Ovary (tissue), 9 donors: ENCODE results near the gene KIAA0825. TPM values are rescaled to one million over a fixed set of nuclear protein-coding genes. Genes with fewer than 3 reads are reported as not detected.

ENCODE experiments used
- DNase-seq, 5 donors: peaks; one replicate each; pipeline ENCODE4 v3.0.0-alpha.2; 2019 to 2020
- H3K27ac ChIP-seq, 2 donors: fragments of 200-600 bp; one replicate each; pipeline versions ENCODE4 v1.5.1 to v1.8.0; 2019 to 2022
- H3K27me3 ChIP-seq: fragments of 200-600 bp; one replicate; pipeline ENCODE4 v1.8.0; 2022
- H3K36me3 ChIP-seq: fragments of 200-600 bp; sonication (generic); one replicate; pipeline ENCODE4 v1.5.1; 2019
- H3K4me1 ChIP-seq: one replicate; pipeline ENCODE4 v1.8.1; 2013; ENCODE audit warnings: mild to moderate bottlenecking, moderate library complexity; ENCODE audit not compliant: insufficient read depth
- H3K4me3 ChIP-seq: fragments of 200-600 bp; sonication (generic); one replicate; pipeline ENCODE4 v1.5.1; 2017
- H3K9me3 ChIP-seq, 2 donors: fragments of 200-600 bp in 1 of 2; sonication (generic) in 1 of 2; one replicate each; pipeline versions ENCODE4 v1.5.1 to v1.8.1; 2013 to 2019; ENCODE audit warnings: mild to moderate bottlenecking in 1 of 2, moderate library complexity in 1 of 2
- CTCF ChIP-seq, 3 donors: fragments of 450-650 bp in 2 of 3; fragments of 200-600 bp in 1 of 3; IDR thresholded peaks; one replicate each; pipeline versions ENCODE4 v1.5.1 to v1.8.0; 2016 to 2022; ENCODE audit warnings: antibody characterized with exemption in 3 of 3, mild to moderate bottlenecking in 1 of 3
- EP300 ChIP-seq: sonication (generic); formaldehyde crosslinking; IDR thresholded peaks from one replicate; pipeline ENCODE4 v1.6.1; 2017; ENCODE audit warnings: antibody characterized with exemption
- POLR2A ChIP-seq: fragments of 450-650 bp; IDR thresholded peaks from one replicate; pipeline ENCODE4 v1.6.1; 2017; ENCODE audit warnings: antibody characterized with exemption, mild to moderate bottlenecking, moderate library complexity
- WGBS, 3 donors: extraction: QIAGEN DNeasy Blood & Tissue Kit in 1 of 3; methylation state at CpG; one replicate each; pipeline versions ENCODE4 v1.1.5 to v1.1.7; 2013 to 2017; 5-methylcytosine and 5-hydroxymethylcytosine counted together
- intact Hi-C, 4 donors: fragments of 100-400 bp; cut with DNase I; formaldehyde crosslinking; loops; one replicate each; pipeline versions ENCODE4 v1.11.0 to v1.15.1; 2022 to 2023
- polyA plus RNA-seq, 2 donors: library from polyadenylated mRNA; stranded (reverse); fragments of 200-250 nt in 1 of 2; fragments of 350-450 nt in 1 of 2; fragmentation: Illumina TruSeq in 1 of 2; extraction: RNeasy Lipid Tissue Mini Kit (QIAGEN cat#74804) in 1 of 2; gene quantifications; one replicate each; pipeline ENCODE4 v1.2.3, GENCODE V29; 2013 to 2014
- total RNA-seq, 7 donors: library from RNA; depleted of rRNA in 2 of 7; stranded (reverse); fragments of >200 nt in 2 of 7; fragmentation: NEBNext Ultra II Directional in 3 of 7; extraction: Animal tissue kit (Norgen Biotek cat#: 25700) in 3 of 7; gene quantifications; one replicate each; pipeline versions ENCODE4 v1.1.0 to v1.2.4, GENCODE V29; 2016 to 2023
- donor health status: DM: no; HTN: no; CAD: no; lungs with moderate emphysema.
- donor health status: DM: no; HTN: no; CAD: no.
- donor health status: Bipolar disorder and iron deficiency.
- donor health status: DM: yes; HTN: yes; CAD: no.
- donor health status: DM: no; HTN: no; CAD: no.
- donor health status: DM: yes; HTN: yes; CAD: no.

Gene KIAA0825
- total and polyA plus RNA-seq, 9 donors: 0.70 to 12.4 (median 3.9) TPM

GRCh38 chr5:94498199-94498598 is 120.2 kb downstream of the KIAA0825 start:
- no peak overlapping the region for H3K27ac ChIP-seq
- H3K36me3 ChIP-seq: no peaks in the 10 kb centered on the region
- TF ChIP-seq CTCF (IDR thresholded peaks at IDR 0.05): no peak
- no peak for TF ChIP-seq EP300
- TF ChIP-seq POLR2A: no peak
- no peaks in the 10 kb centered on the region for H3K4me1 ChIP-seq
- no peak overlapping the region for H3K4me3 ChIP-seq
- DNase-seq: no peak
- intact Hi-C loops: no loop called here
- no peaks in the 10 kb centered on the region for H3K27me3 ChIP-seq
- H3K9me3 ChIP-seq: no peaks in the 10 kb centered on the region

GRCh38 chr5:94485067-94485466 is 133.3 kb downstream of the KIAA0825 start:
- TF ChIP-seq CTCF (IDR thresholded peaks at IDR 0.05): no peak
- TF ChIP-seq POLR2A: no peak
- TF ChIP-seq EP300: no peak
- no peak overlapping the region for H3K27ac ChIP-seq
- intact Hi-C loops: no loop called here
- no peaks in the 10 kb centered on the region for H3K4me1 ChIP-seq
- H3K27me3 ChIP-seq: no peaks in the 10 kb centered on the region
- no peak for DNase-seq
- 88 to 93% (median 89%) methylated on average over 3 of the region's 3 CpGs for WGBS, 3 donors
- no peaks in the 10 kb centered on the region for H3K36me3 ChIP-seq
- H3K4me3 ChIP-seq: no peak overlapping the region
- H3K9me3 ChIP-seq: no peaks in the 10 kb centered on the region

- TF ChIP-seq EP300: no peak
- TF ChIP-seq POLR2A: no peak
- no peak for TF ChIP-seq CTCF (IDR thresholded peaks at IDR 0.05)
- intact Hi-C loops: no loop called here
- no peak for DNase-seq
- H3K4me3 ChIP-seq: no peak overlapping the region
- 97 to 99% (median 98%) methylated on average over 2 of the region's 2 CpGs for WGBS, 3 donors
- no peaks in the 10 kb centered on the region for H3K27me3 ChIP-seq
- no peaks in the 10 kb centered on the region for H3K36me3 ChIP-seq
- no peak overlapping the region for H3K27ac ChIP-seq
- H3K9me3 ChIP-seq: no peaks in the 10 kb centered on the region
- no peaks in the 10 kb centered on the region for H3K4me1 ChIP-seq
These were observed 137.3 kb downstream of the KIAA0825 start for GRCh38 chr5:94481059-94481458.

- TF ChIP-seq CTCF (IDR thresholded peaks at IDR 0.05): no peak
- no peak for TF ChIP-seq POLR2A
- no peaks in the 10 kb centered on the region for H3K4me1 ChIP-seq
- 75 to 90% (median 83%) methylated on average over 1 of the region's 1 CpG for WGBS, 3 donors
- DNase-seq: no peak
- H3K9me3 ChIP-seq: no peaks in the 10 kb centered on the region
- no peak overlapping the region for H3K27ac ChIP-seq
- intact Hi-C loops: no loop called here
- H3K4me3 ChIP-seq: no peak overlapping the region
- no peaks in the 10 kb centered on the region for H3K27me3 ChIP-seq
- H3K36me3 ChIP-seq: no peaks in the 10 kb centered on the region
These were observed 137.9 kb downstream of the KIAA0825 start for GRCh38 chr5:94480486-94480885.

GRCh38 chr5:94473936-94474335 is 144.5 kb downstream of the KIAA0825 start:
- Histone ChIP-seq H3K27ac (no peak overlapping the region), H3K4me3 (no peak overlapping the region), H3K36me3 (no peaks in the 10 kb centered on the region), H3K4me1 (no peaks in the 10 kb centered on the region), H3K27me3 (no peaks in the 10 kb centered on the region), H3K9me3 (no peaks in the 10 kb centered on the region)
- no peak for DNase-seq
- intact Hi-C loops: no loop called here
- TF ChIP-seq POLR2A (no peak), CTCF (IDR thresholded peaks at IDR 0.05) (no peak), EP300 (no peak)
